T47D (cell line): ENCODE data around the gene KIF2C.
"Not testable (repeated sequence)": the region's sequence is repeated elsewhere in the genome, so short reads cannot be mapped to it uniquely, and the experiment has no call there.

Source experiments
- DNase-seq, 2 experiments: peaks; one replicate each; pipeline versions ENCODE4 v3.0.0 to v3.0.0-alpha.2; 2011 to 2012; ENCODE audit warnings: low read depth in 1 of 2, low spot score in 1 of 2
- JUND ChIP-seq: IDR thresholded peaks from 2 replicates; pipeline ENCODE4 v1.6.1; 2012; ENCODE audit warnings: low read depth
- in situ Hi-C: cut with HindIII; loops from 2 replicates; pipeline ENCODE4 v1.10.0; 2016; ENCODE audit warnings: low sequenced_read_pairs, low pct_unique_long_range_greater_than_20kb

Gene KIF2C

DNA sequence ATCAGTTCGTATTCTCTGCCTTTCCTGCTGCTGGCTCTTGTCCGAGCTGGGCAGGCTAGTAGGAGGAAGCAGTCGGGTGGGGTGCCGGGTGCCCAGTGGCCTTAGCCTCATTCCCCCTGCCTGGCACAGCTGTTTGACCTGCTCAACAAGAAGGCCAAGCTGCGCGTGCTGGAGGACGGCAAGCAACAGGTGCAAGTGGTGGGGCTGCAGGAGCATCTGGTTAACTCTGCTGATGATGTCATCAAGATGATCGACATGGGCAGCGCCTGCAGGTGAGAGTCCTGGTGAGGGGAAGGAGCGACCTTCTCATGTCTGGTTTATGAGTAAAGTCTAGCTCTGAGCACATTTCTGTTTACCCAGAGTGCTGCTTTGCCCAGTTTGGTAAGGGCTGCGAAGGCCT is 19.4 kb downstream of the KIF2C start:
- no peak for TF ChIP-seq JUND
- DNase-seq = no peak
- in situ Hi-C loops = no loop called here

DNA sequence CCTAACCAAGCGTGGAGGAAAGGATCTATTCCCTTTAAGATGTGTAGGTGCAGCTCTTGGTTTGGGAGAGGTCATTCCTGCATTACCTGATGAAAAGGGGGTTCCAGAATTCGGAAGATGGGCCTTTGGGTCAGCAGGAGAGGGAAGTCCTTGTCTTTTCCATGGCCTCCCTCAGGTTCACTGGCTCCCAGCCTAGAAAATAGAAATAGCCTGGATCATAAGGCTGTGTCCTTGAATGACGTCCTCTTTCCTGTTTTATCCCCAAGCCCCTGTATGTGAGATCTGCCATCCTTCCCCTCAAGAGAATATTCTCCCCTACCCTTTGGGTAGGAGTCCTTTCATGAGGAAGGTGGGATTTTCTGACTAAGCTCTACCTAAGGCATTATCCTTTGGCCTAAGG is 21.2 kb downstream of the KIF2C start:
- no peak for DNase-seq
- no peak for TF ChIP-seq JUND
- in situ Hi-C loops = no loop called here

DNA sequence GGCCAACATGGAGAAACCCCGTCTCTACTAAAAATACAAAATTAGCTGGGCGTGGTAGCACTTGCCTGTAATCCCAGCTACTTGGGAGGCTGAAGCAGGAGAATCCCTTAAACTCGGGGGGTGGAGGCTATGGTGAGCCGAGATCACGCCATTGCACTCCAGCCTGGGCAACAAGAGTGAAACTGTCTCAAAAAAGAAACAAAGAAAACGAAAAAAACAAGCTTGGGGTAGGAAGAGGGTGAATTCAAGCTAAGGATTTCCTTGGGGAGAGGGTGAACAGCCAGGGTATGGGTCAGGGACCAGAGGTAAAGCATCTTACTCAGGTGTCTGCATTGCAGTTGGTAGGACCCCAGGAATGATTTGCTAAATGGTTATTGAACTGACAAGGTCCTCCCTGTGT is 26.8 kb downstream of the KIF2C start:
- DNase-seq, in situ Hi-C loops: not testable (repeated sequence)

DNA sequence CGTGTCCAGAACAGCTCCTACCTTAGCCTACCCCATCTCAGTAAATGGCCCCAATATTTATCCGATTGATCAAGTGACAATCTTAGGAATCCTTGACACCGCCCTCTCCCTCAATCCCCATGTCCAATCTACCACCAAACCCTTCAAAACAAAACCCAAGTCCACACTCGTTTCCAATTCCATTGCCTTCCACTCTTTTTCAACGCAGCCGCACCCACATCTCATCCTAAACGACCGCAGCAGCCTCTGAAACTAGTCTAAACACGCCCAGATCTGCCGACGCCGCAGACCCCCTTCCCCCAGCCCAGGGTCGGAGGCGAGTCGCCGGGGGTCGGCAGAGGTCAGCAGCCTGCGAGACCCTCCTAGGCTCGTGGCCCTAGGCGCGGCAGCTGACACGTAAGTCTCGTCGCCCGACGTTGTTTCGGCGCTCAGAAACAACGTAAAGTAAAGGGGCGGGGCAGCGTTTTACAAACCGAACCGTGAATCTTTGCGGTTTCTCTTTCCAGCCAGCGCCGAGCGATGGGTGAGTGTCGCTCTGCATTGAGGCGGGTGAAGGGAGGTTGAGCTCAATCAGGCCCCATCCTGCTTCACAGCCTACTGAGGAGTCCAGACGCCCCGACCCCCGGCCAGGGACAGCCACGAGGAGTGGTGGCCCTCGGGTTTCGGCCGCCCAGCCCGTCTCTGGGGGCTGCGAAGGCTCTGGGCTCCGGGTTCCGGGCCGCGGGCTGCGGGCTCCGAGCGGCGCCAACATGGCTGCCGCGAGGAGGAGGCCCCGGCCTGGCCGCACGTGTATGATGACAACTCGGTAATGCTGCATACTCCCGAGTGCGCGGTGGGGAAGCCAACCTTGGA is 35.7 kb downstream of the KIF2C start, which contains the start of gene RPS8:
TSS of gene RPS8 (plus strand) at position 463 of the 852 bp plus-strand sequence. CDS start at position 520, 57 bp downstream.
- in situ Hi-C loops = no loop called here
- DNase-seq = peak; percentile 70 to 93
- no peak for TF ChIP-seq JUND

DNA sequence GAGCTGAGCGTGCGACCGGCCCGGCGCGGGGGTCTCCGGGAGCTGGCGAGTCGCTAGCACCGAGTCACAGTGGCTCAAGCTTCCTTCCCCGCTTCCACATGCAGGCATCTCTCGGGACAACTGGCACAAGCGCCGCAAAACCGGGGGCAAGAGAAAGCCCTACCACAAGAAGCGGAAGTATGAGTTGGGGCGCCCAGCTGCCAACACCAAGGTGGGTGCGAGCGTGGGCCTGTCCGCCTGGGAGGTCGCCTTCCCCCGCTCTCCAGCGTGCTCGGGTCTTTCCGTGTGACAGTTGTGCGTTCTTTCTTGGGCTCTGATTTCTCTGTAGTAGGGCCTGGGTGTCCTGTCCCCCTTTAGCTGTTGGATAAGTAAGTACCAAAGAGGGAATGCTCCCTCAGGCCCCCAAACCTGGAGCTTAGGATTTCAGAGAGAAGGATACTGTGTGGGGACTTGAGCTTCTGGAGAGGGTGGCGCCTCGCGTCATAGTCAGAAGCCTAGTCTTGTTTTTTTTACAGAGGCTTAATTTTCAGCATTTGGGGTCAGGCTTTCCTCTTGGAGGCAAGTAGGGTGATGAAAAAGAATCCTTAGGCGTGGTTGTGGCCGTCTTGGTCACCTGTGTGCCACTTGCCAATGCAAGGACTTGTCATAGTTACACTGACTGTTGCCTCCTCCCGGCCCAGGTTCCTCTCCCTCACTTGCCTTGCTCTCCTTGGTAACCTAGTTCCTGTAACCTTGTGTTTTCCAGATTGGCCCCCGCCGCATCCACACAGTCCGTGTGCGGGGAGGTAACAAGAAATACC is 36.5 kb downstream of the KIF2C start:
- in situ Hi-C loops = no loop called here
- DNase-seq = no peak
- no peak for TF ChIP-seq JUND

DNA sequence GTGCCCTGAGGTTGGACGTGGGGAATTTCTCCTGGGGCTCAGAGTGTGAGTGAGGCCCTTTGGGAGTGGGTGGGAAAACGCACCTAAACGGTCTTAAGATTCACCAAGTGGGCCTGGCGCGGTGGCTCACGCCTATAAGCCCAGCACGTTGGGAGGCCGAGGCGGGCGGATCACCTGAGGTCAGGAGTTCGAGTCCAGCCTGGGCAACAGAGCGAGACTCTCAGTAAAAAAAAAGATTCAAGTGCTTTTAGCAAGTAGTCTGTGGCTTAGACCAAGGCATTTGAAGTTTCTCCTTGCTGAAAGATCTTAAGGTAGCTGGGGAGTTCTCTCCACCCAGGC is 37.1 kb downstream of the KIF2C start:
- in situ Hi-C loops = no loop called here
- no peak for DNase-seq
- no peak for TF ChIP-seq JUND

DNA sequence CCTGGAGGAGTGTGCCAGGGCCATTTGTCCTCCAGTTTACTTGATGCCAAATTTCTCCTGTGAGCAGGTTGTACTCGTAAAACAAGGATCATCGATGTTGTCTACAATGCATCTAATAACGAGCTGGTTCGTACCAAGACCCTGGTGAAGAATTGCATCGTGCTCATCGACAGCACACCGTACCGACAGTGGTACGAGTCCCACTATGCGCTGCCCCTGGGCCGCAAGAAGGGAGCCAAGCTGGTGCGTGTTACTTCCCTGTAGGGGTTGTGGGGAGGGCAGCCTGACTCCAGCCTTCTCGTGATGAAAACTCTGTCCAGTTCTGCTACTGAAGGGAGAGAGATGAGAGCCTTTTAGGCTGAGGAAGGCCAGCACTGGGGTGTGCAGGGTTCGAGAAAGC is 37.9 kb downstream of the KIF2C start:
- no peak for DNase-seq
- in situ Hi-C loops = no loop called here
- no peak for TF ChIP-seq JUND

DNA sequence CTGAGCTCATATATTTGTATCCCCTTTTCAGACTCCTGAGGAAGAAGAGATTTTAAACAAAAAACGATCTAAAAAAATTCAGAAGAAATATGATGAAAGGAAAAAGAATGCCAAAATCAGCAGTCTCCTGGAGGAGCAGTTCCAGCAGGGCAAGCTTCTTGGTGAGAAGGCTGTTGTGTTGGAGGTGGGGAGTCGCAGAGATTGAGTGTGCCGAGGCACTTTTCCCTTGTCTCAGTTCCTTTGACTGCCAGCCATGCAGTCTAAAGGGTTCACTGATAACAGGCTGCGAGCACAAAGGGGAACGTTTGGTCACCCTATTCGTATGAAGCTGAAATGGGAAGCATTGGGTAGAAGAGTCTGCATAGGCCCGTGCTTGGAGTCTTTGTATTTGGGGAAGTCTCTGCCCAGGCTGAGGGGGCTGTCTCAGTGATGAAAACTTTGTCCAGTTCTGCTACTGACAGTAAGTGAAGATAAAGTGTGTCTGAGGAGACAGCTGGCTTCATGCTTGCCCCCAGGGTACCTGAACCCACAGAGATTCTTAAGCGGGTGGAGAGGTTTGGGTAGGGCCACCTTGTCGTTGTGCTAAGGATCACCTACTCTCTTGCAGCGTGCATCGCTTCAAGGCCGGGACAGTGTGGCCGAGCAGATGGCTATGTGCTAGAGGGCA is 38.5 kb downstream of the KIF2C start:
- in situ Hi-C loops = no loop called here
- no peak for DNase-seq
- no peak for TF ChIP-seq JUND

DNA sequence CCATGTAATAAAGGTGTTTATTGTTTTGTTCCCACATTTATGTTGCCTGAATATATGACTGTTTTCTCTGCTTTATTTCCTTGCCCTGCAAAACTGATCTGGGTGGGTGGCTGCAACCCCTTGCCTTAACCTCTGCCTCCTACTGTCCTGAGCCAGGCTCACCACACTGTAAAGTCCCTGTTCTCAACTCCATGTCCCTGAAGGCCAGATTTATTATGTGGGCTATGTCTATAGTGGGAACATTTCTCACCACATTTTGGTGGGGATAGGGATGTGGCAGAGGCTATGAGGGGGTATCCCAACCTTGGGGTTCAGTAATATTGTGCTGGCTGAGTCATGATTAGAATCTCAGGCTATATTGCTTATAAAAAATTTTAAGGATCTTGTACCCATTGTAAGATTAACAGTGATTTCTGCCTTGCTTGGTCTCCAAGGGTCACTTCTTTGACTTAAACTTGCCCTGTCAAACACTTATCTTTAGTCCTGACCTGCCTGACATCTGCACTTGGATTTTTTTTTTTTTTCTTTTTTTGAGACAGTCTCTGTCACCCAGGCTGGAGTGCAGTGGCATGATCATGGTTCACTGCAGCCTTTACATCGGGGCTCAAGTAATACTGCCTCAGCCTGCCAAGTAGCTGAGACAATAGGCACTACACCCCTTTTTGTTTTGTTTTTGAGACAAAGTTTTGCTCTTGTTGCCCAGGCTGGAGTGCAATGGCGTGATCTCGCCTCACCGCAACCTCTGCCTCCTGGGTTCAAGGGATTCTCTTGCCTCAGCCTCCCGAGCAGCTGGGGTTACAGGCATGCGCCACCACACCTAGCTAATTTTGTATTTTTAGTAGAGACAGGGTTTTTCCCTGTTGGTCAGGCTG is 39.3 kb downstream of the KIF2C start:
- in situ Hi-C loops = no loop called here
- no peak for DNase-seq
- no peak for TF ChIP-seq JUND

DNA sequence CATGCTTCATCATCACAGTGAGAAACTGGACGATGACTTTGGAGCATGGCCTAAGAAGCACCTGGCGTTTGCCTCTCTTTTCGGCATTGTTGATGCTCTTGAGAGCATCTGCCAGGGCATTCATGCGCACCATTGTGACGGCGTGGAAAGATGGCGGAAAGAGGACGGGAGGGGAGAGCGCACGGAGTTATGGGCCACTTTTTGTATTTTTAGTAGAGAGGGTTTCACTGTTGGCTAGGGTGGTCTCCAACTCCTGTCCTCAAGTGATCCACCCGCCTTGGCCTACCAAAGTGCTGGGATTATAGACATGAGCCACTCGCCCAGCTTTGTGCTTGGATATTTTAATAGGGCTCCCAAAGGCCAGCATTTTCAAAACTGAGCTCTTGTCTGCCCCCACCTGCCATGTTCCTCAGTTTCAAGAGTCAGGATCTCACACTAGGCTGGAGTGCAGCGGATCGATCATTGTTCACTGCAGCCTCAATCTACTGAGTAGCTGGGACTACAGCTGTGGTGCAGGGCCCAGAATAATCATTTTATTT is 41.0 kb downstream of the KIF2C start:
- no peak for TF ChIP-seq JUND
- DNase-seq = no peak
- in situ Hi-C loops = no loop called here

DNA sequence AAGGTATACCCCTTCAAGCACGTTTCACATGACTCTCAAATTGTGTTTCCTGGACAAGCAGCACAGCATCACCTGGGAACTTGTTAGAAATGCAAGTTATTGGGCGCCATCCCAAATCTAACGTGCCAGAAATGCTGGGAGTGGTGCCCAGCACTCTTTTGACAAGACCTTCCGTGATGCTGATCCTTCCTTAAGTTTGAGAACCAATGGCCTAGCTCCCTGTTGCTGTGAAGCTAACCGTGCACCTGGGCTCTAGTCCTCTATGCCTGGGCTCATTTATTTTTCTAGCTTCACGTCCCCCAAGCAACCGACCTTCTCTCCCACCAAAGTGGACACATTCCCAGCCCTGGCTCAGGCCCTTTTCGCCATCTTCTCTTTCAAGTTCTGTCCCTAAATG is 44.1 kb downstream of the KIF2C start:
- in situ Hi-C loops = no loop called here
- TF ChIP-seq JUND = no peak
- no peak for DNase-seq
